WTC11 (cell line): ENCODE measurements around the gene AK9. TPM values are rescaled to one million over a fixed set of nuclear protein-coding genes. Genes with fewer than 3 reads are reported as not detected.

Source experiments
- ATAC-seq: fragments of 200-7000 bp; cut with Tn5 transposase; 2 replicates; pipeline ENCODE4 v1.10.0; 2021; ENCODE audit warnings: mild to moderate bottlenecking, moderate library complexity
- CTCF ChIA-PET: fragments of 300-600 bp; sonication (Branson Sonifier 250); formaldehyde crosslinking; loops from one replicate; lab custom pipeline; 2021; ENCODE audit warnings: antibody characterized with exemption; lab: Charles Lee
- POLR2A ChIA-PET: fragments of 350-600 bp; sonication (Branson Sonifier 250); formaldehyde crosslinking; loops from one replicate; lab custom pipeline; 2021; ENCODE audit warnings: antibody characterized with exemption; lab: Charles Lee
- DNase-seq: peaks from one replicate; pipeline ENCODE4 v3.0.0; 2021; ENCODE audit warnings: low spot score
- H3K27ac Mint-ChIP-seq: 2 replicates; pipeline ENCODE4 v1.8.0; 2021; ENCODE audit warnings: mixed read lengths
- H3K27me3 Mint-ChIP-seq: 2 replicates; pipeline ENCODE4 v1.8.0; 2021; ENCODE audit warnings: low read depth, mild to moderate bottlenecking, moderate library complexity, mixed read lengths
- H3K36me3 Mint-ChIP-seq: 2 replicates; pipeline ENCODE4 v1.8.0; 2021; ENCODE audit warnings: mixed read lengths
- H3K4me1 Mint-ChIP-seq: 2 replicates; pipeline ENCODE4 v1.8.0; 2022; ENCODE audit warnings: mixed read lengths
- H3K4me3 Mint-ChIP-seq: 2 replicates; pipeline ENCODE4 v1.8.0; 2021; ENCODE audit warnings: mild to moderate bottlenecking, moderate library complexity, mixed read lengths
- H3K9me3 Mint-ChIP-seq: 2 replicates; pipeline ENCODE4 v1.8.0; 2021; ENCODE audit warnings: mixed read lengths
- ATF1 ChIP-seq: sonication (generic); formaldehyde crosslinking; IDR thresholded peaks from 2 replicates; pipeline ENCODE4 v1.8.1; 2023; ENCODE audit warnings: mild to moderate bottlenecking, moderate library complexity, missing genetic modification reagents
- E2F5 ChIP-seq: sonication (generic); formaldehyde crosslinking; IDR thresholded peaks from 2 replicates; pipeline ENCODE4 v1.8.1; 2022; ENCODE audit warnings: mild to moderate bottlenecking, moderate library complexity, missing genetic modification reagents
- EMX1 ChIP-seq: fragments of 250-450 bp; sonication (Bioruptor Pico); IDR thresholded peaks from 2 replicates; pipeline ENCODE4 v1.8.0; 2021; ENCODE audit warnings: mild to moderate bottlenecking
- JUN ChIP-seq: sonication (generic); formaldehyde crosslinking; IDR thresholded peaks from 2 replicates; pipeline ENCODE4 v1.8.0; 2023; ENCODE audit warnings: mild to moderate bottlenecking, missing genetic modification reagents
- OVOL2 ChIP-seq: fragments of 250-450 bp; sonication (Bioruptor Pico); IDR thresholded peaks from 2 replicates; pipeline ENCODE4 v1.9.0; 2021; ENCODE audit warnings: mild to moderate bottlenecking, borderline replicate concordance
- PREB ChIP-seq: sonication (generic); formaldehyde crosslinking; IDR thresholded peaks from 2 replicates; pipeline ENCODE4 v1.8.1; 2022; ENCODE audit warnings: mild to moderate bottlenecking, missing genetic modification reagents, moderate library complexity, borderline replicate concordance
- SMAD3 ChIP-seq: sonication (generic); formaldehyde crosslinking; IDR thresholded peaks from 2 replicates; pipeline ENCODE4 v1.8.0; 2022; ENCODE audit warnings: missing genetic modification reagents, mild to moderate bottlenecking, borderline replicate concordance
- SMAD4 ChIP-seq: sonication (generic); formaldehyde crosslinking; IDR thresholded peaks from 2 replicates; pipeline ENCODE4 v1.8.0; 2022; ENCODE audit warnings: mild to moderate bottlenecking, missing genetic modification reagents
- SOX15 ChIP-seq: fragments of 250-450 bp; sonication (Bioruptor Pico); IDR thresholded peaks from 2 replicates; pipeline ENCODE4 v1.9.0; 2021; ENCODE audit warnings: mild to moderate bottlenecking
- SP1 ChIP-seq: sonication (generic); formaldehyde crosslinking; conservative IDR thresholded peaks from 2 replicates; pipeline ENCODE4 v1.8.1; 2022; ENCODE audit warnings: missing genetic modification reagents
- ZNF121 ChIP-seq: sonication (generic); formaldehyde crosslinking; IDR thresholded peaks from 2 replicates; pipeline ENCODE4 v1.8.0; 2023; ENCODE audit warnings: missing genetic modification reagents
- ZNF423 ChIP-seq: fragments of 250-450 bp; sonication (Bioruptor Pico); IDR thresholded peaks from 2 replicates; pipeline ENCODE4 v2.1.2; 2022; ENCODE audit warnings: mild to moderate bottlenecking, moderate library complexity
- ZNF425 ChIP-seq: fragments of 250-450 bp; sonication (Bioruptor Pico); conservative IDR thresholded peaks from 2 replicates; pipeline ENCODE4 v1.9.0; 2021; ENCODE audit warnings: mild to moderate bottlenecking
- total RNA-seq: library from RNA; stranded (reverse); gene quantifications from 3 replicates; pipeline ENCODE4 v1.2.3, GENCODE V29; 2021
- TF ChIP-seq, protein P1 (sequence below): sonication (generic); formaldehyde crosslinking; IDR thresholded peaks from 2 replicates; pipeline ENCODE4 v1.8.0; 2022; ENCODE audit warnings: mild to moderate bottlenecking, missing genetic modification reagents
- TF ChIP-seq, protein P2 (sequence below): sonication (generic); formaldehyde crosslinking; IDR thresholded peaks from 2 replicates; pipeline ENCODE4 v1.8.1; 2023; ENCODE audit warnings: mild to moderate bottlenecking, missing genetic modification reagents, moderate library complexity
- TF ChIP-seq, protein P3 (sequence below): fragments of 250-450 bp; sonication (Bioruptor Pico); IDR thresholded peaks from 2 replicates; pipeline ENCODE4 v1.9.0; 2021; ENCODE audit warnings: mild to moderate bottlenecking
- TF ChIP-seq, protein P4 (sequence below): fragments of 250-450 bp; sonication (Bioruptor Pico); IDR thresholded peaks from 2 replicates; pipeline ENCODE4 v1.8.0; 2021; ENCODE audit warnings: mild to moderate bottlenecking
- TF ChIP-seq, protein P5 (sequence below): sonication (generic); formaldehyde crosslinking; IDR thresholded peaks from 2 replicates; pipeline ENCODE4 v1.8.0; 2023; ENCODE audit warnings: missing genetic modification reagents
- TF ChIP-seq, protein P6 (sequence below): sonication (generic); formaldehyde crosslinking; IDR thresholded peaks from 2 replicates; pipeline ENCODE4 v1.8.1; 2022; ENCODE audit warnings: missing genetic modification reagents, borderline replicate concordance
- TF ChIP-seq, protein P7 (sequence below): sonication (generic); formaldehyde crosslinking; IDR thresholded peaks from 2 replicates; pipeline ENCODE4 v1.8.1; 2023; ENCODE audit warnings: mild to moderate bottlenecking, missing genetic modification reagents, borderline replicate concordance

The AK9 gene
- total RNA-seq, 1 experiment from 2014 or later, result 3.7 TPM

GRCh38 chr6:109466212-109466923, 224.6 kb downstream of the AK9 start:
- CTCF ChIA-PET, result no interaction called here
- DNase-seq, result no peak
- TF ChIP-seq SP1 (CRISPR knock-in tag), result no peak
- TF ChIP-seq, protein P1, sequence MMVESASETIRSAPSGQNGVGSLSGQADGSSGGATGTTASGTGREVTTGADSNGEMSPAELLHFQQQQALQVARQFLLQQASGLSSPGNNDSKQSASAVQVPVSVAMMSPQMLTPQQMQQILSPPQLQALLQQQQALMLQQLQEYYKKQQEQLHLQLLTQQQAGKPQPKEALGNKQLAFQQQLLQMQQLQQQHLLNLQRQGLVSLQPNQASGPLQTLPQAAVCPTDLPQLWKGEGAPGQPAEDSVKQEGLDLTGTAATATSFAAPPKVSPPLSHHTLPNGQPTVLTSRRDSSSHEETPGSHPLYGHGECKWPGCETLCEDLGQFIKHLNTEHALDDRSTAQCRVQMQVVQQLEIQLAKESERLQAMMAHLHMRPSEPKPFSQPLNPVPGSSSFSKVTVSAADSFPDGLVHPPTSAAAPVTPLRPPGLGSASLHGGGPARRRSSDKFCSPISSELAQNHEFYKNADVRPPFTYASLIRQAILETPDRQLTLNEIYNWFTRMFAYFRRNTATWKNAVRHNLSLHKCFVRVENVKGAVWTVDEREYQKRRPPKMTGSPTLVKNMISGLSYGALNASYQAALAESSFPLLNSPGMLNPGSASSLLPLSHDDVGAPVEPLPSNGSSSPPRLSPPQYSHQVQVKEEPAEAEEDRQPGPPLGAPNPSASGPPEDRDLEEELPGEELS (CRISPR knock-in tag), result no peak
- TF ChIP-seq, protein P2, sequence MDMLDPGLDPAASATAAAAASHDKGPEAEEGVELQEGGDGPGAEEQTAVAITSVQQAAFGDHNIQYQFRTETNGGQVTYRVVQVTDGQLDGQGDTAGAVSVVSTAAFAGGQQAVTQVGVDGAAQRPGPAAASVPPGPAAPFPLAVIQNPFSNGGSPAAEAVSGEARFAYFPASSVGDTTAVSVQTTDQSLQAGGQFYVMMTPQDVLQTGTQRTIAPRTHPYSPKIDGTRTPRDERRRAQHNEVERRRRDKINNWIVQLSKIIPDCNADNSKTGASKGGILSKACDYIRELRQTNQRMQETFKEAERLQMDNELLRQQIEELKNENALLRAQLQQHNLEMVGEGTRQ (CRISPR knock-in tag), result no peak
- no peak for TF ChIP-seq ATF1 (CRISPR knock-in tag)
- no peak for TF ChIP-seq SOX15 (CRISPR knock-in tag)
- no peak for TF ChIP-seq JUN (CRISPR knock-in tag)
- no peak for TF ChIP-seq ZNF425
- TF ChIP-seq, protein P3, sequence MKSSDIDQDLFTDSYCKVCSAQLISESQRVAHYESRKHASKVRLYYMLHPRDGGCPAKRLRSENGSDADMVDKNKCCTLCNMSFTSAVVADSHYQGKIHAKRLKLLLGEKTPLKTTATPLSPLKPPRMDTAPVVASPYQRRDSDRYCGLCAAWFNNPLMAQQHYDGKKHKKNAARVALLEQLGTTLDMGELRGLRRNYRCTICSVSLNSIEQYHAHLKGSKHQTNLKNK, result no peak
- no peak for TF ChIP-seq ZNF121 (CRISPR knock-in tag)
- TF ChIP-seq, protein P4, sequence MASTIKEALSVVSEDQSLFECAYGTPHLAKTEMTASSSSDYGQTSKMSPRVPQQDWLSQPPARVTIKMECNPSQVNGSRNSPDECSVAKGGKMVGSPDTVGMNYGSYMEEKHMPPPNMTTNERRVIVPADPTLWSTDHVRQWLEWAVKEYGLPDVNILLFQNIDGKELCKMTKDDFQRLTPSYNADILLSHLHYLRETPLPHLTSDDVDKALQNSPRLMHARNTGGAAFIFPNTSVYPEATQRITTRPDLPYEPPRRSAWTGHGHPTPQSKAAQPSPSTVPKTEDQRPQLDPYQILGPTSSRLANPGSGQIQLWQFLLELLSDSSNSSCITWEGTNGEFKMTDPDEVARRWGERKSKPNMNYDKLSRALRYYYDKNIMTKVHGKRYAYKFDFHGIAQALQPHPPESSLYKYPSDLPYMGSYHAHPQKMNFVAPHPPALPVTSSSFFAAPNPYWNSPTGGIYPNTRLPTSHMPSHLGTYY (CRISPR knock-in tag), result no peak
- TF ChIP-seq, protein P5, sequence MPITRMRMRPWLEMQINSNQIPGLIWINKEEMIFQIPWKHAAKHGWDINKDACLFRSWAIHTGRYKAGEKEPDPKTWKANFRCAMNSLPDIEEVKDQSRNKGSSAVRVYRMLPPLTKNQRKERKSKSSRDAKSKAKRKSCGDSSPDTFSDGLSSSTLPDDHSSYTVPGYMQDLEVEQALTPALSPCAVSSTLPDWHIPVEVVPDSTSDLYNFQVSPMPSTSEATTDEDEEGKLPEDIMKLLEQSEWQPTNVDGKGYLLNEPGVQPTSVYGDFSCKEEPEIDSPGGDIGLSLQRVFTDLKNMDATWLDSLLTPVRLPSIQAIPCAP, result no peak
- TF ChIP-seq SMAD3, result no peak
- no peak for TF ChIP-seq E2F5 (CRISPR knock-in tag)
- TF ChIP-seq PREB (CRISPR knock-in tag), result no peak
- TF ChIP-seq, protein P6, sequence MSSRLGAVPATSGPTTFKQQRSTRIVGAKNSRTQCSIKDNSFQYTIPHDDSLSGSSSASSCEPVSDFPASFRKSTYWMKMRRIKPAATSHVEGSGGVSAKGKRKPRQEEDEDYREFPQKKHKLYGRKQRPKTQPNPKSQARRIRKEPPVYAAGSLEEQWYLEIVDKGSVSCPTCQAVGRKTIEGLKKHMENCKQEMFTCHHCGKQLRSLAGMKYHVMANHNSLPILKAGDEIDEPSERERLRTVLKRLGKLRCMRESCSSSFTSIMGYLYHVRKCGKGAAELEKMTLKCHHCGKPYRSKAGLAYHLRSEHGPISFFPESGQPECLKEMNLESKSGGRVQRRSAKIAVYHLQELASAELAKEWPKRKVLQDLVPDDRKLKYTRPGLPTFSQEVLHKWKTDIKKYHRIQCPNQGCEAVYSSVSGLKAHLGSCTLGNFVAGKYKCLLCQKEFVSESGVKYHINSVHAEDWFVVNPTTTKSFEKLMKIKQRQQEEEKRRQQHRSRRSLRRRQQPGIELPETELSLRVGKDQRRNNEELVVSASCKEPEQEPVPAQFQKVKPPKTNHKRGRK (CRISPR knock-in tag), result no peak
- TF ChIP-seq OVOL2, result no peak
- TF ChIP-seq SMAD4, result no peak
- TF ChIP-seq, protein P7, sequence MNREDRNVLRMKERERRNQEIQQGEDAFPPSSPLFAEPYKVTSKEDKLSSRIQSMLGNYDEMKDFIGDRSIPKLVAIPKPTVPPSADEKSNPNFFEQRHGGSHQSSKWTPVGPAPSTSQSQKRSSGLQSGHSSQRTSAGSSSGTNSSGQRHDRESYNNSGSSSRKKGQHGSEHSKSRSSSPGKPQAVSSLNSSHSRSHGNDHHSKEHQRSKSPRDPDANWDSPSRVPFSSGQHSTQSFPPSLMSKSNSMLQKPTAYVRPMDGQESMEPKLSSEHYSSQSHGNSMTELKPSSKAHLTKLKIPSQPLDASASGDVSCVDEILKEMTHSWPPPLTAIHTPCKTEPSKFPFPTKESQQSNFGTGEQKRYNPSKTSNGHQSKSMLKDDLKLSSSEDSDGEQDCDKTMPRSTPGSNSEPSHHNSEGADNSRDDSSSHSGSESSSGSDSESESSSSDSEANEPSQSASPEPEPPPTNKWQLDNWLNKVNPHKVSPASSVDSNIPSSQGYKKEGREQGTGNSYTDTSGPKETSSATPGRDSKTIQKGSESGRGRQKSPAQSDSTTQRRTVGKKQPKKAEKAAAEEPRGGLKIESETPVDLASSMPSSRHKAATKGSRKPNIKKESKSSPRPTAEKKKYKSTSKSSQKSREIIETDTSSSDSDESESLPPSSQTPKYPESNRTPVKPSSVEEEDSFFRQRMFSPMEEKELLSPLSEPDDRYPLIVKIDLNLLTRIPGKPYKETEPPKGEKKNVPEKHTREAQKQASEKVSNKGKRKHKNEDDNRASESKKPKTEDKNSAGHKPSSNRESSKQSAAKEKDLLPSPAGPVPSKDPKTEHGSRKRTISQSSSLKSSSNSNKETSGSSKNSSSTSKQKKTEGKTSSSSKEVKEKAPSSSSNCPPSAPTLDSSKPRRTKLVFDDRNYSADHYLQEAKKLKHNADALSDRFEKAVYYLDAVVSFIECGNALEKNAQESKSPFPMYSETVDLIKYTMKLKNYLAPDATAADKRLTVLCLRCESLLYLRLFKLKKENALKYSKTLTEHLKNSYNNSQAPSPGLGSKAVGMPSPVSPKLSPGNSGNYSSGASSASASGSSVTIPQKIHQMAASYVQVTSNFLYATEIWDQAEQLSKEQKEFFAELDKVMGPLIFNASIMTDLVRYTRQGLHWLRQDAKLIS, result no peak
- TF ChIP-seq EMX1 (CRISPR knock-in tag), result no peak
- no peak for TF ChIP-seq ZNF423 (CRISPR knock-in tag)
- Mint-ChIP-seq H3K4me3 (no peak overlapping the region), H3K9me3 (peaks cover 7% of the 10 kb centered on the region), H3K27me3 (no peaks in the 10 kb centered on the region), H3K36me3 (peaks cover 91% of the 10 kb centered on the region), H3K27ac (no peak overlapping the region), H3K4me1 (peaks cover 7% of the 10 kb centered on the region)
- POLR2A ChIA-PET, result interaction anchor here (0.5 kb wide), 1 partner anchor 29 kb away, joined by 3 read pairs; no protein-coding TSS in a partner anchor
- no peak for ATAC-seq
